Cerebellar nuclear complex (tissue), 1 donor: ENCODE data around the gene UCHL3.
"Not testable (repeated sequence)": the region's sequence is repeated elsewhere in the genome, so short reads cannot be mapped to it uniquely, and the experiment has no call there.

Experiments
- DNase-seq, 2 experiments: peaks; one replicate each; lab custom pipeline; 2025; lab: John Stamatoyannopoulos, UW

Gene UCHL3

GRCh38 chr13:75549262-75550158 is at the start of gene UCHL3:
UCHL3 (plus strand) TSS chr13:75549791; CDS start chr13:75549821, 30 bp downstream.
- DNase-seq = peak; percentile 64 to 85

- DNase-seq = no peak
These were observed 44.3 kb upstream of the UCHL3 start for GRCh38 chr13:75505327-75505726.

GRCh38 chr13:75506018-75506417 is 43.6 kb upstream of the UCHL3 start:
- DNase-seq = no peak

GRCh38 chr13:75507027-75508001 is 42.3 kb upstream of the UCHL3 start:
- DNase-seq = no peak

GRCh38 chr13:75508002-75508548 is 41.5 kb upstream of the UCHL3 start:
- DNase-seq = no peak

- DNase-seq = no peak
These were observed 38.5 kb upstream of the UCHL3 start for GRCh38 chr13:75511051-75511625.

GRCh38 chr13:75512253-75512652 is 37.3 kb upstream of the UCHL3 start:
- DNase-seq = no peak

GRCh38 chr13:75513271-75513670 is 36.3 kb upstream of the UCHL3 start:
- DNase-seq = no peak

GRCh38 chr13:75514080-75514995 is 35.3 kb upstream of the UCHL3 start:
- no peak for DNase-seq

GRCh38 chr13:75518439-75519088 is 31.0 kb upstream of the UCHL3 start:
- DNase-seq = no peak

- no peak for DNase-seq
These were observed 27.6 kb upstream of the UCHL3 start for GRCh38 chr13:75521956-75522355.

GRCh38 chr13:75530549-75530961 is 19.0 kb upstream of the UCHL3 start:
- DNase-seq = no peak

GRCh38 chr13:75533861-75534260 is 15.7 kb upstream of the UCHL3 start:
- no peak for DNase-seq

GRCh38 chr13:75537401-75538365 is 11.9 kb upstream of the UCHL3 start, which contains the start of gene COMMD6:
COMMD6 (minus strand) TSS chr13:75537841; CDS start chr13:75537805, 36 bp downstream.
- DNase-seq = peak in 1 of 2 experiments; percentile 46

GRCh38 chr13:75541287-75541686 is 8.3 kb upstream of the UCHL3 start:
- DNase-seq = no peak

GRCh38 chr13:75541961-75542360 is 7.6 kb upstream of the UCHL3 start:
- DNase-seq = no peak

- no peak for DNase-seq
These were observed 4.8 kb upstream of the UCHL3 start for GRCh38 chr13:75544681-75545330.

- not testable (repeated sequence) for DNase-seq
These were observed 4.2 kb upstream of the UCHL3 start for GRCh38 chr13:75545386-75545785.
